WTC11 (cell line): Measurements from ENCODE around the gene SIRPG. TPM values are rescaled to one million over a fixed set of nuclear protein-coding genes. Genes with fewer than 3 reads are reported as not detected.

Source experiments
- ATAC-seq: fragments of 200-7000 bp; cut with Tn5 transposase; 2 replicates; pipeline ENCODE4 v1.10.0; 2021; ENCODE audit warnings: mild to moderate bottlenecking, moderate library complexity
- CTCF ChIA-PET: fragments of 300-600 bp; sonication (Branson Sonifier 250); formaldehyde crosslinking; loops from one replicate; lab custom pipeline; 2021; ENCODE audit warnings: antibody characterized with exemption; lab: Charles Lee
- POLR2A ChIA-PET: fragments of 350-600 bp; sonication (Branson Sonifier 250); formaldehyde crosslinking; loops from one replicate; lab custom pipeline; 2021; ENCODE audit warnings: antibody characterized with exemption; lab: Charles Lee
- DNase-seq: peaks from one replicate; pipeline ENCODE4 v3.0.0; 2021; ENCODE audit warnings: low spot score
- H3K27ac Mint-ChIP-seq: 2 replicates; pipeline ENCODE4 v1.8.0; 2021; ENCODE audit warnings: mixed read lengths
- H3K27me3 Mint-ChIP-seq: 2 replicates; pipeline ENCODE4 v1.8.0; 2021; ENCODE audit warnings: low read depth, mild to moderate bottlenecking, moderate library complexity, mixed read lengths
- H3K36me3 Mint-ChIP-seq: 2 replicates; pipeline ENCODE4 v1.8.0; 2021; ENCODE audit warnings: mixed read lengths
- H3K4me1 Mint-ChIP-seq: 2 replicates; pipeline ENCODE4 v1.8.0; 2022; ENCODE audit warnings: mixed read lengths
- H3K4me3 Mint-ChIP-seq: 2 replicates; pipeline ENCODE4 v1.8.0; 2021; ENCODE audit warnings: mild to moderate bottlenecking, moderate library complexity, mixed read lengths
- H3K9me3 Mint-ChIP-seq: 2 replicates; pipeline ENCODE4 v1.8.0; 2021; ENCODE audit warnings: mixed read lengths
- ARID4B ChIP-seq: sonication (generic); formaldehyde crosslinking; IDR thresholded peaks from 2 replicates; pipeline ENCODE4 v1.8.0; 2023; ENCODE audit warnings: missing genetic modification reagents, mild to moderate bottlenecking, borderline replicate concordance
- CDX4 ChIP-seq: fragments of 250-450 bp; sonication (Bioruptor Pico); IDR thresholded peaks from 2 replicates; pipeline ENCODE4 v1.9.0; 2021; ENCODE audit warnings: moderate library complexity, mild to moderate bottlenecking, inconsistent platforms, borderline replicate concordance
- E2F1 ChIP-seq: sonication (generic); formaldehyde crosslinking; IDR thresholded peaks from 2 replicates; pipeline ENCODE4 v1.8.0; 2022; ENCODE audit warnings: mild to moderate bottlenecking, missing genetic modification reagents
- OVOL2 ChIP-seq: fragments of 250-450 bp; sonication (Bioruptor Pico); IDR thresholded peaks from 2 replicates; pipeline ENCODE4 v1.9.0; 2021; ENCODE audit warnings: mild to moderate bottlenecking, borderline replicate concordance
- RELA ChIP-seq: sonication (generic); formaldehyde crosslinking; IDR thresholded peaks from 2 replicates; pipeline ENCODE4 v1.8.1; 2022; ENCODE audit warnings: missing genetic modification reagents, mild to moderate bottlenecking, borderline replicate concordance
- SMAD3 ChIP-seq: sonication (generic); formaldehyde crosslinking; IDR thresholded peaks from 2 replicates; pipeline ENCODE4 v1.8.0; 2022; ENCODE audit warnings: missing genetic modification reagents, mild to moderate bottlenecking, borderline replicate concordance
- ZNF232 ChIP-seq: sonication (generic); formaldehyde crosslinking; IDR thresholded peaks from 2 replicates; pipeline ENCODE4 v1.8.0; 2022; ENCODE audit warnings: mild to moderate bottlenecking, missing genetic modification reagents
- ZNF281 ChIP-seq: sonication (generic); formaldehyde crosslinking; IDR thresholded peaks from 2 replicates; pipeline ENCODE4 v1.8.0; 2023; ENCODE audit warnings: mild to moderate bottlenecking, missing genetic modification reagents
- ZNF396 ChIP-seq: fragments of 250-450 bp; sonication (Bioruptor Pico); IDR thresholded peaks from 2 replicates; pipeline ENCODE4 v1.8.0; 2021; ENCODE audit warnings: mild to moderate bottlenecking, moderate library complexity, borderline replicate concordance
- ZNF512 ChIP-seq: sonication (generic); formaldehyde crosslinking; IDR thresholded peaks from 2 replicates; pipeline ENCODE4 v1.8.1; 2022; ENCODE audit warnings: missing genetic modification reagents, borderline replicate concordance
- total RNA-seq: library from RNA; stranded (reverse); gene quantifications from 3 replicates; pipeline ENCODE4 v1.2.3, GENCODE V29; 2021

Gene SIRPG
- total RNA-seq, 1 experiment from 2014 or later: not detected

- ATAC-seq: no peak
- no peaks in the 10 kb centered on the region for H3K9me3 Mint-ChIP-seq
These were observed 4.1 kb upstream of the SIRPG start for GRCh38 chr20:1661542-1662299.

More at GRCh38 chr20:1661542-1662299, 4.1 kb upstream of the SIRPG start:
- Mint-ChIP-seq H3K4me3 (no peak overlapping the region), H3K4me1 (peaks cover 9% of the 10 kb centered on the region), H3K27me3 (peaks cover 10% of the 10 kb centered on the region), H3K36me3 (no peaks in the 10 kb centered on the region), H3K27ac (no peak overlapping the region)
- no peak for TF ChIP-seq OVOL2 (CRISPR knock-in tag)
- no peak for TF ChIP-seq ARID4B (CRISPR knock-in tag)
- TF ChIP-seq RELA (CRISPR knock-in tag): no peak
- no peak for TF ChIP-seq SMAD3 (CRISPR knock-in tag)
- no peak for TF ChIP-seq ZNF232 (CRISPR knock-in tag)
- no peak for TF ChIP-seq ZNF512
- TF ChIP-seq ZNF396: no peak
- no peak for TF ChIP-seq E2F1
- no peak for TF ChIP-seq ZNF281 (CRISPR knock-in tag)
- TF ChIP-seq CDX4 (CRISPR knock-in tag): no peak
- CTCF ChIA-PET: no interaction called here
- DNase-seq: no peak
- POLR2A ChIA-PET: no interaction called here
